Right ventricle myocardium inferior (tissue), 1 donor: Measurements from ENCODE around the gene C14orf93. TPM values are rescaled to one million over a fixed set of nuclear protein-coding genes. Genes with fewer than 3 reads are reported as not detected.
"Not testable (repeated sequence)": the region's sequence is repeated elsewhere in the genome, so short reads cannot be mapped to it uniquely, and the experiment has no call there.

Source experiments
- ATAC-seq: fragments of 200-7000 bp; cut with Tn5 transposase; one replicate; pipeline ENCODE4 v1.9.1; 2020; ENCODE audit warnings: mild to moderate bottlenecking, moderate library complexity
- DNase-seq: peaks from one replicate; pipeline ENCODE4 v3.0.0; 2021; ENCODE audit errors: missing footprints
- intact Hi-C: fragments of 100-400 bp; cut with DNase I; formaldehyde crosslinking; loops from one replicate; pipeline ENCODE4 v1.11.0; 2022
- total RNA-seq: library from RNA; stranded (reverse); fragmentation: NEBNext Ultra II Directional; extraction: Animal tissue kit (Norgen Biotek cat#: 25700); gene quantifications from one replicate; pipeline ENCODE4 v1.2.1, GENCODE V29; 2021
- donor health status: DM: no; HTN: yes; CAD: no; lungs with severe emphysema.

The C14orf93 gene
- total RNA-seq, 1 donor from 2014 or later, result 5.6 TPM

DNA sequence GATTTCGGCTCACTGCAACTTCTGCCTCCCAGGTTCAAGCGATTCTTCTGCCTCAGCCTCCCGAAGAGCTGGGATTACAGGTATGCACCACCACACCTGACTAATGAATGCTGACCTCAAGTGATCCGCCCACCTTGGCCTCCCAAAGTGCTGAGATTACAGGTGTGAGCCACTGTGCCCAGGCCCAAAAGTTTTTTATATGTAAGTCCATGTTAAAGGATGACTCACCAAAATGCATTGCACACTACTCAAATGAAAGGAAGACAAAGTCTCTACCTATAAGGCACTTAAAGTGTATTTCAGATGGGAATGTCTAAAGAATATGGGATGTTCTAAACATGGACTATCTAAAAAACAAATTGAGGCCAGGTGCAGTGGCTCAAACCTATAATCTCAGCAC lies 5.7 kb downstream of the C14orf93 start:
- ATAC-seq, intact Hi-C loops, DNase-seq: not testable (repeated sequence)

DNA sequence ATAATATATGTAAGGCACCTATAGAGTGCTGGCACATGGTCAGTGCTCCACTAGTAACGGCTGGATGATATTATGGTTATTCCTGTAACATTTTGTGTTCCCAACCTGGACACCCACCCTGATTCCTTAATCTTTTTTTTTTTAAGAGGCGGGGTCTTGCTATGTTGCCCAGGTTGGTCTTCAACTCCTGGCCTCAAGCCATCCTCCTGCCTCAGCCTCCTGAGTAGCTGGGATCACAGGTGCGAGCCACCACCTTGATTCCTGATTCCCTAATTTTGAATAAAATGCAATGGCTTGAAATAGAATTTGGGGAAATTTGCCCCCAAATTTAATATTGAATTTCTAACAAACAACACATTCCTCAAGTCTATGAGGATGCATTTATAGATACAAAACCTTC lies 7.4 kb downstream of the C14orf93 start:
- ATAC-seq (no peak), DNase-seq (no peak)
- intact Hi-C loops, result no loop called here

DNA sequence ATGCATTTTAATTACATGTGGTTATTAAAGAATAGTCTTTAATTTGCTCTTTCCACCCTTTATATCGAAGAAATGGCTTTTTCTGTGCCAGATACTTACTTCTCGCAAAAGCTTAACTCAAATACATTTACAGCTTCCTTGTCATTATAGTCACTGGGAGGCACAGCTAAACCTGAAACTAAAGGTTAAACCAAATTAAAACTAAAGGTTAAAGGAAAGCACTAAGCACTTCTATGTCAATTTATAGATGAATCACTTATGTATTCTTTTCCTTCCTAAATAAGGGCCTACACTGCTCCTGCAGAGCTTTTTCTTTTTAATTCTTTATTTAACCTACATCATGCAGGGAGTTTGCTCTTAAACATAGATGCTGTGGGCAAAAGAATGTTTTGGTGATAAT lies 9.1 kb downstream of the C14orf93 start:
- ATAC-seq (no peak), DNase-seq (no peak)
- intact Hi-C loops, result no loop called here

DNA sequence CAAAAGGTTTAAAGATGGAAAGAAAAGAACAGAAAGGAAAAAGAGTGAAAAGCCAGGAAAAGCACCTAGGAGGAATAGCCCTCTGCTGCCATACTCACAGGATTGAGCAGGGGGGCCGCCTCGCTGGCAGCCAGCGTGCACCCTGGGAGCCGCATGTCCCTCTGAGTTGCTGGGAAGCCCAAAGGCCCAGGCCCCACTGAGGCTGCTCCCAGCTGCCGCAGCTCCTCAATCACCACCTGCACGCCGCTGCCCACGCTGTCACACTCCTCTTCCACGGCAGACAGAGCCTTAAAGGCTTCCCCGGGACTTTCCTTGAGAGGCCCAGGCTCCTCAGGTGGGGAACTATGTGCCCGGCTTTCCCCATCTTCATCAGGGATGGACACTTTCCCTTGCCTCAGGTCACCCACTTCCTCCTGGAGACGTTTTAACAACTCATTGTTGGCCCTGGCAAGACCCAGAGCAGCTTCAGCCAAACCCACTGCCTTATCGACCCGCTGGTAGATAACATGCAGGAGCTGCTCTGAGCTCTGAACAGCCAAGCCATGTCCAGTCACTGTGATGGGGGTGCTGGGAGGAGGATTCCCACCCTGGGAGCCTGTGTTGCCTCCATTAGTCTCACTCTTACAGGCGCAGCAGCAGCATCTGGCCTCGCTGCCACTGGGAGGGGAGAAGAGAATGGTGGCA lies 11.5 kb downstream of the C14orf93 start:
- intact Hi-C loops, result no loop called here
- DNase-seq (no peak), ATAC-seq (no peak)

DNA sequence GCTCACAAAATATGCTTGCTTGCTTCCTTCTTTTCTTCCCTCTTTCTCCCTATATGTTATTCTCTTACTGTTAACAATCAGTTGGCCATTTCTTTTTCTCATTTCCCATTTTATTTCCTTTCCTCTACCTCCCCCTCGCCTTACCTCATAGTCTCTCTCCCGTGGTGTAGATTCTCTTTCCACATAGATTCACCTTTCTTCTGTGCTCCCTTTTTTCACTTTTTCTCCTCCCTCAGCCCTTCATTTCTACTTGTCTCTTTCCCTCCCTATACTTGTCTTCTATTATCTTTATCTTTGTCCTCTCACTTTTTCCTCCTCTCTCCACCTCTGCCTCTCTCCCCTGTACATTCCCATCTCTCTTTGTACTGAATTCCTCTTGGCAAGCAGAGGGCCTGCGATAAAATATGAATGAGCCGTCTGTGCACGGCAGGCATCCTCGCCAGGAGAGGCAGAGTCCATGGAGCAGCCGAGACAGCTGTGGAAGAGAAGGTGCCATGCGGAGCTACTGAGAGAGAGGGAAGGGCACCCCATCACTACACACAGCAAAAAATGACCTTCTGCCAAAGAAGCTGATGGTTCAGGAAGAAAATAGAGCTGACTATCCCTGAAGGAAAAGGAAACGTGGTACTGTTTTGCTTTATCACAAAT lies 12.1 kb downstream of the C14orf93 start:
- intact Hi-C loops, result no loop called here
- peak; percentile 37 for ATAC-seq
- DNase-seq, result no peak

DNA sequence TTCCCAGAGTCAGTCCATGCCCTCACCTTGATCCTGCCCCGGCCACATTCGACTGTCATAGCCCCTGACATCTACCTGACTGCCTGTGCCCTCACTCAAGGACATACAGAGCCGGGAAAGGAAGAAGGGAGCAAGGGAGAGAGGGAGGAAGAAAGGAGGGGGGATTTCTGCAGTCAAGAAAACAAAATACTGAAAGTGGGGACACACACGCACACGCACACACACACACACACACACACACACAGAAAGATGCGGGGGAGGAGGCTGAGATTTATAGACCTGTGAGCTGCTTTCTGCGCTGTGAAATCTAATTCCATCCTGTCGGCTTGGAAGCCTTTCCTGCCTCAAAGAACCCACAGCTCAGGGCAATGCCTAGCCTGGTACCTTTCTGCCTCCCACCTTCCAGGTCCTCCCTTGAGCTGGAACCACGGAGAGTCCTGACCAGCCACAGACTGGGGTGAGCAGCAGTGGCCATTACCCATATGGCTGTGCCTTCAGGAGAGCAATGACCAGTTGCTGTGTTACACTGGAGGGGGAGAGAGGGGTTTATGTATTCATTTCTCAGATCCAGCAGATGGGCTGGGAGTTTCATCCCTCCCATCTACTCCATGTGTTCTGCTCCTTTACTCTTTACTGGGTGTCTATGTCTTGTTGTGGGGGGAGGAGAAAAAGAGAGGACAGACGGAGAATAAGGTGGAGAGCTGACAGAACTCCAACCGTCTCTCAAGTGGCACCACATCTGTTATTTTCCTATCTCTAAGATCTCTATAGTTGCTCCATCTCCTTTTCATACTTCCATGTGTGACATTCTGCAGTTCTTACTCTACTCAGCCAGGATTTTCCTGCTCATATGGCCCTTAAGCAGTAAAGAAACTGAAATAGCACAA lies 12.9 kb downstream of the C14orf93 start:
- ATAC-seq (no peak), DNase-seq (no peak)
- intact Hi-C loops, result no loop called here

DNA sequence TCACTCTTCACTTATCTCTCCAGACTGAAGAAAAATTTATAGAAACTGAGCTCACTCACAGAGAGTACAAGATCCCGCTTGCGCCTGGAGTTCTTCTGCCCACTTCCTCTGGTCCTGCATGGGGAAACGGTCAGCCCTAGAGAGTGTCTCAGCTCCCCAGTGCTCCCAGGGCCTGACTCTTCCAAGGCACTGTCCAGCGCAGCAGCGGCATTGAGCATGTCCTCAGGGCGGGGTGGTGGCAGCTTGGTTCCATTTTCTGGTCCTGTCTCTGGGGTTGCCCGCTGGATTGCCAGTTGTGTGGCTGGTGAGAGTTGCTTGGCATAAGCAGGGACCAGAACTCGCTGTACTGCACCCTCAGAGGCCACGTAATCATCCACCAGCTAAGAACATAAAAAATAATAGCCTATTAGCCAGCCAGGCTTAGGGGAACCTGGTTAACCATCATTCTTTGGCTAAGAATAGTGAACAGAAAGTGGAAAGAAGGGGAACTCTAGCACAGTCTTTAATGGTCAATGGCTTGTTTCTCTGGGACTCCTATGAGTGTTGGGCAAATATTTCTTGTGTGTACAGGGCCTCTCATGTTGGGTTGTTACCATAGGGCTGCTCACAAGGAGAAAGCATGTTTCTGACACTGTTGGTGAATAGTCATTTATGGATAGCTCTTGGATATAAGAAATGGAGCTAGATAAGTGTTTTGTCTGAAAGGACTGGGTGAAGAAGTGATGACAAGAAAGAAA lies 13.9 kb downstream of the C14orf93 start:
- intact Hi-C loops, result loop anchor here (2.0 kb wide), 1 partner anchor 63 kb away; no protein-coding TSS in a partner anchor
- DNase-seq (no peak), ATAC-seq (peak; percentile 5)

DNA sequence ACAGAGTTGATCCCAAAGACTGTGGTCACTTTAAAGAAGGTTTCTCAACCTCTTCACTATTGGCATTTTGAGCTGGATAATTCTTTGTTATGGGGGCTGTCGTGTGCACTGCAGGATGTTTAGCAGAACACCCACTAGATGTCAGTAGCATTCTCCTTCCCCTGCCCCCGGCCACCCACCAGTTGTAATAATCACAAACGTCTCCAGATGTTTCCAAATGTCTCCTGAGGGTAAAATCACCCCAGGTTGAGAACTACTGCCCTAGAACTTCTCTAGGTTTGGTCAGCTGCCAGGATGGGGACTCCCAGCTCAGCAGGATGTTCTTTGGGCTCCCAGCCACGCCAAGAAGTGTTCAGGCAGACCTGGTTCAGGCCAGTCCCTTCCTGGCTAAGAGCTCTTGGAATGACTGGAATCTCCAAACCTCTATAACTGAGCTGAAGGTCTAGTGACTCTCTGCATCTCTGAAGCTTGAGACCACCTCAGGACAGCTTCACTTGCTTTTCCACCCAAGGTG lies 15.1 kb downstream of the C14orf93 start:
- peak; percentile 45 for ATAC-seq
- intact Hi-C loops, result loop anchor here (2.0 kb wide), 1 partner anchor 64 kb away; no protein-coding TSS in a partner anchor
- DNase-seq, result no peak

DNA sequence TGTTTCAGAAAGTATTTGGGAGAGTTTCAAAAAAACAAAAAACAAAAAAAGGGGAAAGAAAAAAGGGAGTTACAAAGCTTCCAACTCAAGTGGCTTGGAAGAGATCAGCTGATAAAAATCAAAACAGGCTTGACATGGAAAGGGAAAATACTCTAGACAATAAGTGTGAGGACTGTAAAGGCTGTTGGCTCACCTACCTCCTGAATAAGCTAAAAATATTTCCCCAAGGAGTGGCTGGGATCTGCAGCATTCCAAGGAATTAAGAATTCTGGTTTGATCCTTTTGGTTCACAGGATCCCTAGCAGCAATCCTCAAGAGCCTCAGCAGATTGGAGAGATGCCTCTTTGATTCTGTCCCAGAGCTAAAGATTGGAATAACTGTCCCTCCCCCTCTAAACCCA lies 16.4 kb downstream of the C14orf93 start:
- DNase-seq, result no peak
- ATAC-seq, result no peak
- intact Hi-C loops, result no loop called here

DNA sequence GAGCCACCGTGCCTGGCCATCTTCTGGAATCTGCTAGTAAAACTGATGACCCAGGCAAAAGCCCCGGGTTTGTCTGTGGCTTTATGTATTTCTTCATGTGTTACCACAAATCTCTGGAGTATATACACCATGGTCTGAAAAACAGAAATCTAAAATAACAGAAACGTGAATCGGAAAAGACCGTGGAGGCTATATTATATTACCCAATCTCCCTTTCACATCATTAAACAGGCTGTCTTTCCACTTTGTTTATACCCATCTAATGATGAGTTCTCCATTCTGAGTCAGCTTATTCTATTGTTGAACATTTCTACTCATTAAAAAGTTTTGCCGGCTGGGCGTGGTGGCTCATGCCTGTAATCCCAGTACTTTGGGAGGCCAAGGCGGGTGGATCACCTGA lies 18.1 kb downstream of the C14orf93 start:
- ATAC-seq (no peak), DNase-seq (no peak)
- intact Hi-C loops, result no loop called here

DNA sequence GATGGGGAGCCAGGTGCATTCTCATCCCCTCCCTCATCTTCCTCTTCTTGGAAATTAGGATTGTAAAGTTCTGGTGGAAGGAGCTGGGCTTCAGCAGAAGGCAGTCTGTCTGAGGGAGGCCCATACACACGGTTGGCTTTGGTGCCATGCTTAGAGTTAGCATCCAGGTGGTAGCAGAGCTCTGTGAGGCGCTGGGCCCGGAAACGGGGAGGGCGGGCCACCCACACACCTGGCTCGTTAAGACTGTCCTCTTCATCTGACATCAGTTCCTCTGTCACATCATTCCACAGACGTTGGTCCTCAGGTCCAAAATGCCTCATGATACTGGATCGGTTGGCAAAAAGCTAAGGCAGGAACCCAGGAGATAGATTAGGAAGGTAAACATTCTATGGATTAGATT lies 22.7 kb downstream of the C14orf93 start:
- no peak for ATAC-seq
- intact Hi-C loops, result no loop called here
- DNase-seq, result no peak

DNA sequence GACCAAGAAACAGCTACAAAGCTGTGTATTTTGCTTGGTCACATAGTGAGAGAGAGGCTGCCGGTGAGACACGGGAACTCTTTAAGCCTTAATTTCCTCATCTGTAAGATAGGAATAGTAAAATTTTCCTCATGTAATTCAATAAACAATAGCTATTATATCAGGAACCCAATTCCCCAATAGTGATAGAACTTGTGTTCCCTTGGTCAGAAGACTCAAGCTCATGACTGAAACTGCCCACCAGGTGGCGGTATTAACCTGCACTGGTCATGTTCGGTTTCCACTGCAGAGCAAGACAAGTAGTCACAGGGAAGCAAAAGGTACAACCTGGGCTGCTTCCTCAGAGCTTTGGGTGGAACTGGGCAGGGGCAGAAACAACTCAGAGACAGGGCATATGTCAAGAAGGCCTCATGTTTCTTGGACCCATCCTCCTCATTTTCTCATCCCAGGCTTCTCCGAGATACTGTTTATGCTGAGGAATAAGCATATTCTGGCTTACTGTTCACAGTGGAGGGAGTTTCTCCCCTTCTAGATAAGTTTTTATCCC lies 23.4 kb downstream of the C14orf93 start:
- DNase-seq, result peak; percentile 85
- peak; percentile 30 for ATAC-seq
- intact Hi-C loops, result loop anchor here (1.0 kb wide), 1 partner anchor 72 kb away; no protein-coding TSS in a partner anchor

DNA sequence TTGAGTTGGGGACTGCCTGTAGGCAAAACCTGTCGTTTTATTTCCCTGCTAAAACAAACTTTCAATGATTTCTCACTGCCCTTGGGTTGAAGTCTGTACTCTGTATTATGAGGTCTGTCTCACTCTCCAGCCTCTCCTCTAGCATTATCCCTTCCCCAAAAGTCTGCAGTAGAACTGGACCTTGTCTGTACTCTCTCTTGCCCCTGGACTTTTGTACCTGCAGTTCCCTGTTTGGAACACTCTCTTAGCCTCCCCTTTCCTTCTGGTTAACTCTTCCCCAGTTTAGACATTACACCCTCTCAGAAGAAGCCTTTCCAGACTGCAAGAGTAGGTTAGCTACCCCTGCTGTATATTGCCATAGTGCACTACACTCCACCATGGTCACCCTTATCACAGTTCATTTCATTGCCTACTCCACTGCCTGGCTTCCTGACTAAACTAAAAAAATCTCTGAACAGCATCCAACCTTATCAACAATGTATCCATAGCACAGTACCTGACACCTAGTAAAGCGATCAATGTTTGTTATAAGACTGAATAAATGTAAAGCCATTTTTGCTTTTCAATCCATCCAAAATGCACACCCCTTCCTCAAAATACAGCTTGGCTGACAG lies 23.9 kb downstream of the C14orf93 start:
- ATAC-seq (no peak), DNase-seq (no peak)
- intact Hi-C loops, result loop anchor here (1.0 kb wide), 1 partner anchor 72 kb away; no protein-coding TSS in a partner anchor

DNA sequence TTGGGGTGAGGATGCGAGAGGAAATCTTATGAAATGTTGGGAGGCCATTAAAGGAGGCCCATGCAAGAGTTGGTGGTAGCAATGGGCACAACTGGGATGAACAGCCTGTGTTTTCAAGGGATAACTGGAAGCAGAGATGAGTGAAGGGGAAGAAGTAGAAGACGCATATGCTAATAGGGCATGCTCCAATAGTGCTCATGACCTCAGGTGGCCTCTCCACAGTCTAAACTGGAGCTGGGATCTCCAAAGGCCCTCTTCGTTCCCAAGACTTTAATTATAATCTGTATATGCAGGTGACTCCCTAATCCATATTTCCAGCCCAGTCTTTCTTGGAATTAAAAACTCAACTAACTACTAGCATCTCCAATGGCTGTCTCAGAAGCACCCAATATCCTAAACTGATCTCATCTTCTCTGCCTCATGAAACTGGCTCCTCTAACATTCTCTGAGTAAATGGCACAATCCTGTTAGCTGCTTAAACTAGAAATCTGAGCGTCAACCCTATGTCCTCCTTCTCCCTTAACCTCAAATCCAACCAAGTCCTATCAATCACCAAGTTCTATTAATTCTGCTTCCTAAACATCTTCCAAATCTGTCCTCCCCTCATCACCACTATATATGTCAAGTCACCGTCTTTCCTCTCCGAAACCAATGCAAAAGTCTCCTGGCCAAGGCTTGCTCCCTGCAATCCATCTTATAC lies 24.8 kb downstream of the C14orf93 start:
- DNase-seq, result no peak
- intact Hi-C loops, result no loop called here
- no peak for ATAC-seq

DNA sequence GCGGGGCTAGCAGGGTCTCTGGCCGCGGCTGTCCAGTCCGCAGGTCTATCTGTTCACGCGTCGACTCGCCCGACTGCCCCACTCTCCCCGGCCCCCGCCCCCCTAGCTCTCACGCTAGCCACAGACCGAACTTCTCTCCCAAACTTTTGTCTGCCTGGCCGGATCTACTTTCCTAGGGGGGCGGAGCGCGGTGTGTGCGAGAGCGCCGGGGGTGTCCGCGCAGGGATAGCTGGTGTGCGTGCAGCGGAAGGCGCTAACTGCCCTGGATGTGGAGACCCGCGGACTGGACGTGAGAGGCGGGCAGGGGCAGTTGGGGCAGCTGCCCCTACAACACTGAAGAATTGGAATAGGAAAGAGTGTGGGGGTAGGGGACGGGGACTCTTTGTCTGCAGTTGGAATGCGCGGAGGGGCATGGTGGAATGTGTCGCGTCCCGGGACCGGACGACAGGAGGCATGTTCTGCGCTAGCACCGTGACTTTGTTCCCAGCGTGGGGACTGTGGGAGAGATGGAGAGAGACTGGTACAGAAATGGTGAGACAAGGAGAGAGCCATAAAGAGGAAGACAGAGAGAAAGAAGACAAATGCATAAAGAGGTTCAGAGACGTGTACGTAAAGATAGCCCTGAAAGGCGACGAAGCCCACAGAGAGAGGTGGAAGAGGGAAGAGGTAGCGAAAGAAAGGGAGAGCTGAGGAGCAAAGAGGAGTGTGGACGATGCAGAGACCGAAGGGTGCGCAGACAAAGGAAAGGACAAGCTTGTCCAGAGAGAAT lies 27.3 kb downstream of the C14orf93 start, which contains the start of gene AJUBA:
Gene AJUBA (minus strand): TSS at position 75 of the 769 bp plus-strand sequence. CDS start 285 bp downstream, outside the sequence.
- intact Hi-C loops, result loop anchor here (2.0 kb wide), 1 partner anchor 52 kb away; no protein-coding TSS in a partner anchor
- DNase-seq, result peak; percentile 94
- ATAC-seq, result peak; percentile 87

DNA sequence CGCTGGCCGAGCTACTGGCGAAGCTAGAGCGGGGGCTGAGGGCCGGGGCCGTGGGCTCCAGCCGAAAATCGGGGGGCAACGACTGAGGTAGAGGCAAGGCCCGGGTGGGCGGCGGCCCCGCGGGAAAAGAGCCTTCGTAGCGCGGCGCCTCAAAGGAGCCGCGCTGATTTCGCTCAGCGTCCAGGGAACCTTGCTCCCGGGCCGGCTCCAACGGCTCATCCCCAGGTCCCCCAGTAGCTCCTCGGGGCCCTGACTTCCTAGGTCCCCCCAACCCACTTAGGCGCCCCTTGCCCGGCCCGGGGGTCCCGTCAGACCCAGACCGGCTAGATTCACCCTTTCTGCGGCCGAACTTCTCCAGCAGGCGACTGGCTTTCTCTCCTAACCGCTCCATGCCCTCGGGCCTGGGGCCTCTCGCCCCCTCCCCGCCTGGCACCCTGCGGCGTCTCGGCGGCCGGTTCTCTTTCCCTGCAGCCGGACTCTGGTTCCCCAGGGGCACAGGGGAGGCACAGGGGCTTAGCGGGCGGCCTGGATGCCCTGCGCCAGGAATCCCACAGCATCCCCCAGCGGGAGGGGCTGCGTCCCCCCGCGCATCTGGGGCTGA lies 28.0 kb downstream of the C14orf93 start:
- intact Hi-C loops, result loop anchor here (2.0 kb wide), 1 partner anchor 51 kb away; no protein-coding TSS in a partner anchor
- peak; percentile 11 for ATAC-seq
- DNase-seq, result no peak
